T-helper 2 cell treated with Interferon-gamma antibody and Interleukin-4, amounts not matched to agents 100 ng/mL and 5 ng/mL, for 36 hours (primary cell): ENCODE results near the gene SSR2. TPM values are rescaled to one million over a fixed set of nuclear protein-coding genes. Genes with fewer than 3 reads are reported as not detected.
"Not testable (repeated sequence)": the region's sequence is repeated elsewhere in the genome, so short reads cannot be mapped to it uniquely, and the experiment has no call there.

Source experiments
- intact Hi-C: fragments of 100-400 bp; cut with micrococcal nuclease; formaldehyde crosslinking; loops from one replicate; pipeline ENCODE4 v1.15.1; 2023
- total RNA-seq: library from RNA; stranded (reverse); gene quantifications from 2 replicates; pipeline ENCODE4 v1.2.3, GENCODE V29; 2022

The SSR2 gene
- total RNA-seq, 1 donor from 2014 or later, result 268 TPM

GRCh38 chr1:156050376-156050775, 29.6 kb upstream of the SSR2 start:
- intact Hi-C loops, result loop anchor here (5.0 to 10.0 kb wide), 2 partner anchors 73 to 694 kb away; partner anchors contain the start of genes ARHGEF2 and MRPL24

GRCh38 chr1:156048663-156049258, 28.0 kb upstream of the SSR2 start:
- intact Hi-C loops, result no loop called here

- intact Hi-C loops, result no loop called here
Measured at GRCh38 chr1:156045076-156045475, 24.3 kb upstream of the SSR2 start.

- intact Hi-C loops, result no loop called here
Measured at GRCh38 chr1:156042828-156043227, 22.1 kb upstream of the SSR2 start.

- intact Hi-C loops, result not testable (repeated sequence)
Measured at GRCh38 chr1:156034991-156035390, 14.2 kb upstream of the SSR2 start.

GRCh38 chr1:156033011-156033410, 12.3 kb upstream of the SSR2 start:
- intact Hi-C loops, result no loop called here

- intact Hi-C loops, result no loop called here
Measured at GRCh38 chr1:156026588-156026987, 5.8 kb upstream of the SSR2 start.

GRCh38 chr1:156025876-156026275, 5.1 kb upstream of the SSR2 start:
- intact Hi-C loops, result no loop called here

GRCh38 chr1:156024801-156025200, 4.0 kb upstream of the SSR2 start:
- intact Hi-C loops, result no loop called here

GRCh38 chr1:156021954-156022353, 1.2 kb upstream of the SSR2 start:
- intact Hi-C loops, result loop anchor here (1.0 kb wide), 1 partner anchor 32 kb away; the partner anchor contains the start of gene LAMTOR2

- intact Hi-C loops, result loop anchor here (1.0 kb wide), 1 partner anchor 33 kb away; the partner anchor contains the start of gene LAMTOR2
Measured at GRCh38 chr1:156021093-156021428, 310 bp upstream of the SSR2 start.

- intact Hi-C loops, result no loop called here
Measured at GRCh38 chr1:156019946-156020292, 832 bp downstream of the SSR2 start.

- intact Hi-C loops, result no loop called here
Measured at GRCh38 chr1:156014829-156015228, 5.9 kb downstream of the SSR2 start.

- intact Hi-C loops, result no loop called here
Measured at GRCh38 chr1:156012051-156012817, 8.5 kb downstream of the SSR2 start.

- intact Hi-C loops, result no loop called here
Measured at GRCh38 chr1:156009404-156009803, 11.3 kb downstream of the SSR2 start.

GRCh38 chr1:156006666-156007376, 13.9 kb downstream of the SSR2 start:
- intact Hi-C loops, result no loop called here

GRCh38 chr1:156004843-156005584, 15.7 kb downstream of the SSR2 start:
- intact Hi-C loops, result no loop called here

- intact Hi-C loops, result no loop called here
Measured at GRCh38 chr1:156003923-156004188, 16.9 kb downstream of the SSR2 start.

- intact Hi-C loops, result no loop called here
Measured at GRCh38 chr1:156002188-156002911, 18.4 kb downstream of the SSR2 start.

- intact Hi-C loops, result no loop called here
Measured at GRCh38 chr1:156001662-156002171, 19.0 kb downstream of the SSR2 start.
